Activated B cell treated with CpG ODN at 0.5 μM for 24 hours (primary cell): ENCODE results near the gene ATXN2. TPM values are rescaled to one million over a fixed set of nuclear protein-coding genes. Genes with fewer than 3 reads are reported as not detected.

Source experiments
- ATAC-seq: fragments of 200-7000 bp; cut with Tn5 transposase; one replicate; pipeline ENCODE4 v1.10.0; 2021; ENCODE audit warnings: low read depth, mild to moderate bottlenecking, moderate library complexity
- CTCF ChIA-PET: fragments of 350-600 bp; sonication (Branson Sonifier 250); formaldehyde crosslinking; loops from one replicate; lab custom pipeline; 2021; ENCODE audit warnings: antibody characterized with exemption; lab: Charles Lee
- POLR2A ChIA-PET: fragments of 350-600 bp; sonication (Branson Sonifier 250); formaldehyde crosslinking; loops from one replicate; lab custom pipeline; 2021; ENCODE audit warnings: antibody characterized with exemption; lab: Charles Lee
- DNase-seq: peaks from one replicate; pipeline ENCODE4 v3.0.0; 2022
- H3K27ac Mint-ChIP-seq: one replicate; pipeline ENCODE4 v1.8.0; 2020; ENCODE audit warnings: mixed read lengths
- H3K27me3 Mint-ChIP-seq: one replicate; pipeline ENCODE4 v1.8.0; 2021; ENCODE audit warnings: mixed read lengths
- H3K36me3 Mint-ChIP-seq: one replicate; pipeline ENCODE4 v1.8.0; 2021; ENCODE audit warnings: low read depth, mixed read lengths
- H3K4me1 Mint-ChIP-seq: one replicate; pipeline ENCODE4 v1.8.0; 2021; ENCODE audit warnings: mixed read lengths
- H3K4me3 Mint-ChIP-seq: one replicate; pipeline ENCODE4 v1.8.0; 2020; ENCODE audit warnings: mild to moderate bottlenecking, mixed read lengths
- H3K9me3 Mint-ChIP-seq: one replicate; pipeline ENCODE4 v1.8.0; 2020; ENCODE audit warnings: mixed read lengths
- intact Hi-C: fragments of 100-400 bp; cut with micrococcal nuclease; formaldehyde crosslinking; loops from one replicate; pipeline ENCODE4 v1.15.1; 2024
- total RNA-seq: library from RNA; stranded (reverse); gene quantifications from 2 replicates; pipeline ENCODE4 v1.2.3, GENCODE V29; 2022
- TF ChIP-seq, protein P1 (sequence below): fragments of 200-600 bp; IDR thresholded peaks from one replicate; pipeline ENCODE4 v1.8.0; 2022; ENCODE audit warnings: antibody characterized with exemption, mild to moderate bottlenecking

ATXN2 gene
- total RNA-seq, 1 donor from 2014 or later, result 46.2 TPM

DNA sequence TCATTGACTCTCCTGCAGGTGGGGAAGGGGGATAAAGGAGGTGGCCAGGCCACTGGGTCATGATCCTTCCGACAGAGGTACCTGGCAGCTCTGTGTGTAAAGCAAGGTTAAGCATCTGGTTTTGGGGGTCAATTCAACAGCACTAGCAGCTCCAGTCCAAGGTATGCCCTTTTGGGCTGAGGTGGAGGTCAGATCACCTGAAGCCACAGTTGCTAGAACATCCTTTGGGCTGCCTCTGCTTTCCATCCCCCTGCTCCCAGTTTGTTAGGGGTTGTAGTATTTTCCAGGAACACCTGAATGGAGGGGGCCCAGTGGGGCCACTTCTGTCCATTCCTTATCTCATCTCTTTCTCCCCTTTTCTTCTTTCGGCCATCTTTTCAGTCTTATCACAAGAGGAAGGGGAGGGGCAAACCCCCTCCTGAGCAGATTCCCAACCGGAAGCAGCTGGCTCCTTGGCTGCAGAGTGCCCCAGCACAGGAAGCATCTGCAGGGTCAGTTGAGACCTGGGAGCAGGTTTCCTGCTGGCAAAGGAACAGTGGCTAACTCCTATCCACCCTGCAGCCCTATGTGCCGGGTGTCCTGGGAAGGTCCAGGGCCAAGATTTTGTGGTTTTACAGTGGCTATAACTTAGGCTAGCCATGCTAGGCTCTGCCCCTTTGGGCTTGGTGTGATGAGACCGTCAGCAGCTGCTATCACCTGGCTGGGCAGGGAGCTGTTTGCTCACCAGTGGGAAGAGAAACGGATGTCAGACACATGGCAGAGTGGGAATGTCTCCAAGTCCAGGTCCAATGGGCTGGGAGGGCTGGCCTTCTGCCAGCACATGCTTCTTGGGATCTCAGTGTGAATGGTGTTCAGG is 153.2 kb downstream of the ATXN2 start:
- no peak overlapping the region for H3K4me3 Mint-ChIP-seq
- TF ChIP-seq, protein P1, sequence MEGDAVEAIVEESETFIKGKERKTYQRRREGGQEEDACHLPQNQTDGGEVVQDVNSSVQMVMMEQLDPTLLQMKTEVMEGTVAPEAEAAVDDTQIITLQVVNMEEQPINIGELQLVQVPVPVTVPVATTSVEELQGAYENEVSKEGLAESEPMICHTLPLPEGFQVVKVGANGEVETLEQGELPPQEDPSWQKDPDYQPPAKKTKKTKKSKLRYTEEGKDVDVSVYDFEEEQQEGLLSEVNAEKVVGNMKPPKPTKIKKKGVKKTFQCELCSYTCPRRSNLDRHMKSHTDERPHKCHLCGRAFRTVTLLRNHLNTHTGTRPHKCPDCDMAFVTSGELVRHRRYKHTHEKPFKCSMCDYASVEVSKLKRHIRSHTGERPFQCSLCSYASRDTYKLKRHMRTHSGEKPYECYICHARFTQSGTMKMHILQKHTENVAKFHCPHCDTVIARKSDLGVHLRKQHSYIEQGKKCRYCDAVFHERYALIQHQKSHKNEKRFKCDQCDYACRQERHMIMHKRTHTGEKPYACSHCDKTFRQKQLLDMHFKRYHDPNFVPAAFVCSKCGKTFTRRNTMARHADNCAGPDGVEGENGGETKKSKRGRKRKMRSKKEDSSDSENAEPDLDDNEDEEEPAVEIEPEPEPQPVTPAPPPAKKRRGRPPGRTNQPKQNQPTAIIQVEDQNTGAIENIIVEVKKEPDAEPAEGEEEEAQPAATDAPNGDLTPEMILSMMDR, result no peak
- no peaks in the 10 kb centered on the region for H3K27me3 Mint-ChIP-seq
- peaks cover 68% of the 10 kb centered on the region for H3K36me3 Mint-ChIP-seq
- ATAC-seq, result no peak
- POLR2A ChIA-PET, result interaction anchor here (1.1 to 6.6 kb wide), 8 partner anchors 9 to 90 kb away, joined by 3 to 122 read pairs (median 16); partner anchors contain the start of gene SH2B3
- CTCF ChIA-PET, result interaction anchor here (1.9 to 4.3 kb wide), 4 partner anchors 12 to 48 kb away, joined by 8 to 47 read pairs (median 35); partner anchors contain the start of gene SH2B3
- H3K4me1 Mint-ChIP-seq, result peaks cover 76% of the 10 kb centered on the region
- intact Hi-C loops, result loop anchor here (1.0 kb wide), 4 partner anchors 11 to 49 kb away; no protein-coding TSS in a partner anchor
- peak overlapping the region; percentile 78 for H3K27ac Mint-ChIP-seq
- no peaks in the 10 kb centered on the region for H3K9me3 Mint-ChIP-seq
- no peak for DNase-seq

DNA sequence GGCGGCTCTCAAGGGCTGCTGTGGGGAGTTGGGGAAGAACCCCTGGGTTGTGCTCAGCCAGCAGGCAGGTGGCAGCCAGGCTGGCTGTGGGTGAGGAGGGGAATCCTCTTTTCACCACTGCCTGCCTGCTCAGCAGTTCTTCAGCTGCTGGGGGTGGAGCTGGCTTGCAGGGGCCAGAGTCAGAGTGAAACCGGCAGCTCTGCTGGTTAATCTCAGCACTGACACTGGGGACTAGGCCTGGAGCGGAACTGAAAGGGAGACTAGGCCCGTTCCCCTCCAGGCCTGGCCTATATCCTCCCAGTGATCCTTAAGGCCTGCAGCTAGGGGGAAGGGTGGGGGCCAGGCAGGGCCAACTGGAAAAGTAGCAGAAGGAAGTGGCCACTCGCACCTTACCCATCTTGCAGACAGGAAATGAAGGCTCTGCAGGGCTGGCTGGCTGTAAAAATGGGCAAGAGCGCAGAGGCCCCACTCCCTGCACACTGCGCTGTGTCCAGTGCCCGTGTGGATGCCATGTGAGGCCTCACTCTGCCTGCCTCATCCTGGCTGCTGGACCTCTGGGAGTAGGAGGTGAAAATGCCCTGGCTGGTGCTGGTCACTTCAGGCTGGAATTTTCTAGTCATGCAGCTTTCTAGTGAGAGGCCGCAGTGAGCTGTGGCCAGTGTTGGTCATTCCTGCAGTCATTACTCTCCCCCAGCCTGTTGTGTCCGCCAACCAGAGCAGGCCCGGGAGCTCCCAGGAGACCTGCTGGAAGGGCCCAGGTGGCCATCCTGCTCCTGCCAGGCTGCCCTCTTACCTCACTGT is 154.0 kb downstream of the ATXN2 start:
- H3K4me1 Mint-ChIP-seq, result peaks cover 85% of the 10 kb centered on the region
- CTCF ChIA-PET, result interaction anchor here (0.6 to 4.3 kb wide), 8 partner anchors 9 to 547 kb away, joined by 3 to 47 read pairs (median 6); partner anchors contain the start of gene SH2B3
- peaks cover 68% of the 10 kb centered on the region for H3K36me3 Mint-ChIP-seq
- POLR2A ChIA-PET, result interaction anchor here (0.5 to 6.6 kb wide), 10 partner anchors 12 to 568 kb away, joined by 3 to 122 read pairs (median 8); partner anchors contain the start of genes ERP29, SH2B3 and TMEM116
- H3K27ac Mint-ChIP-seq, result peak overlapping the region; percentile 78
- no peaks in the 10 kb centered on the region for H3K9me3 Mint-ChIP-seq
- ATAC-seq (peak; percentile 93), DNase-seq (peak; percentile 75)
- TF ChIP-seq, protein P1, result no peak
- peak overlapping the region; percentile 48 for H3K4me3 Mint-ChIP-seq
- intact Hi-C loops, result loop anchor here (1.0 kb wide), 4 partner anchors 10 to 48 kb away; no protein-coding TSS in a partner anchor
- no peaks in the 10 kb centered on the region for H3K27me3 Mint-ChIP-seq

DNA sequence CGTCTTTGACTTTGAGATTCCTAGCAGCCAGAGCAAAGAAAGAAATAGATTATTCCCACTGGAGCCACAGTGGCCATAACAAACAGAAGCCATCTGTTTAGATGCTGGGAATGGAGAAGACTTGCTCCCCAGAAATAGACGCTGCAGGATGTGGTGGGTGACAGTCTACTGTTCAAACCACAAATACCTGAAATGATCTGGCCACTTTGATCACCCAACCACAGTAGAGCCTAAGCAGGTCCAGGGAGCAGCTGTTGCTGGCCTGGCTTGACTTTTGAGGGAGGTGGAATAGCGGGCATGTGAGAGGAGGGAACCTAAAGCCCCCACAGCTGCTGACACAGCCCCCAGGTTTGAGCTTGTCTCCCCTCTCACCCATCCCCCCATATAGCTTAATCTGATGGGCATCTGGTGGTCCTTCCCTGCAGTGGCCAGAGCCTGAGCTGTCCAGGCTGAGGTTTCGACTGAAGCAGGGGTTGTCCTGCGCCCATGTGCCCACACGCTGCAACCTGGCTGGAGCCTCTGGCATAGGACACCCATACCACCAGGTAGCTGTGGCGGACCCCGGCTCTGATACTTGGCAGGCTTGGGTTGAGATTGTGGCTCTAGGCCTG is 154.7 kb downstream of the ATXN2 start:
- no peak for DNase-seq
- no peak for ATAC-seq
- peak overlapping the region; percentile 48 for H3K4me3 Mint-ChIP-seq
- CTCF ChIA-PET, result interaction anchor here (0.7 to 4.3 kb wide), 7 partner anchors 9 to 89 kb away, joined by 3 to 47 read pairs (median 8); partner anchors contain the start of gene SH2B3
- TF ChIP-seq, protein P1, result no peak
- no peaks in the 10 kb centered on the region for H3K9me3 Mint-ChIP-seq
- H3K27me3 Mint-ChIP-seq, result no peaks in the 10 kb centered on the region
- peaks cover 90% of the 10 kb centered on the region for H3K4me1 Mint-ChIP-seq
- peaks cover 64% of the 10 kb centered on the region for H3K36me3 Mint-ChIP-seq
- intact Hi-C loops, result no loop called here
- POLR2A ChIA-PET, result interaction anchor here (0.7 to 6.6 kb wide), 10 partner anchors 8 to 569 kb away, joined by 3 to 122 read pairs (median 8); partner anchors contain the start of genes ERP29, SH2B3 and TMEM116
- H3K27ac Mint-ChIP-seq, result peak overlapping the region; percentile 78

DNA sequence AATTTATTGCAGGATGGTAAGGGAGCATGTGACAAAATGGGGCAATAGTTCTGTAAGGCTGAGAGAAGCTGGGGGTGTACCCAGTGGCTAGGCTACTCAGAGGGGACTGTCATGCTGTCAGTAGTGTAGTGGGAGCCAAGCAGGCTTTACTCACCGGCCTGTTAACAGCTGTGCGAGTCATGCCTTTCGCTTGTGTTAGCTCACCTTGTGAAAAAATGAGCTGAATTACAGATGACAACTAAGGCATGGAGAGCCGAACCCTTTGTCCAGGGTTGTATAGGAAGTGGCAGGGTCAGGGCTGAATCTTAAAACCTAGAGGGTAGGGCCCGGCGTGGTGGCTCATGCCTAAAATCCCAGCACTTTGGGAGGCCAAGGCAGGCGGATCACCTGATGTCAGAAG is 155.5 kb downstream of the ATXN2 start:
- ATAC-seq (no peak), DNase-seq (no peak)

More for the DNA sequence above, 155.5 kb downstream of the ATXN2 start:
- ChIA-PET POLR2A (interaction anchor here (1.1 to 6.6 kb wide), 6 partner anchors 8 to 88 kb away, joined by 3 to 122 read pairs (median 33); partner anchors contain the start of gene SH2B3), CTCF (interaction anchor here (1.8 to 4.3 kb wide), 4 partner anchors 8 to 46 kb away, joined by 5 to 47 read pairs (median 23); no protein-coding TSS in a partner anchor)
- peaks cover 60% of the 10 kb centered on the region for H3K36me3 Mint-ChIP-seq
- H3K27me3 Mint-ChIP-seq, result no peaks in the 10 kb centered on the region
- H3K4me1 Mint-ChIP-seq, result peaks cover 87% of the 10 kb centered on the region
- H3K9me3 Mint-ChIP-seq, result no peaks in the 10 kb centered on the region
- intact Hi-C loops, result no loop called here
- TF ChIP-seq, protein P1, result no peak
- peak overlapping the region; percentile 59 for H3K27ac Mint-ChIP-seq
- H3K4me3 Mint-ChIP-seq, result no peak overlapping the region
